ENCODE measurements around the gene ZP1.

ZP1 gene

GRCh38 chr11:60847896-60848295 lies 19.4 kb upstream of the ZP1 start:
- Histone ChIP-seq H3K9ac (ENCODE audit: low read depth, low read length) (no peak overlapping the region), H3K4me1 (ENCODE audit: control insufficient read depth, insufficient read depth, low read length) (peaks cover 10% of the 10 kb centered on the region)

GRCh38 chr11:60848714-60849151 lies 18.6 kb upstream of the ZP1 start:
- Histone ChIP-seq H3K4me1 (ENCODE audit: control insufficient read depth, insufficient read depth, low read length) (peaks cover 5% of the 10 kb centered on the region), H3K27me3 (ENCODE audit: control insufficient read depth, insufficient read depth, low read length) (peaks cover 15% of the 10 kb centered on the region), H3K9ac (ENCODE audit: low read depth, low read length) (no peak overlapping the region), H3K4me3 (ENCODE audit: low read depth, low read length) (no peak overlapping the region), H3K9me3 (ENCODE audit: control insufficient read depth, insufficient read depth, low read length) (no peaks in the 10 kb centered on the region), H3K36me3 (ENCODE audit: control insufficient read depth, insufficient read depth, low read length) (peaks cover 36% of the 10 kb centered on the region)

More at GRCh38 chr11:60847896-60848295, 19.4 kb upstream of the ZP1 start:
- Histone ChIP-seq H3K36me3 (ENCODE audit: control insufficient read depth, insufficient read depth, low read length) (peaks cover 36% of the 10 kb centered on the region), H3K27me3 (ENCODE audit: control insufficient read depth, insufficient read depth, low read length) (peaks cover 7% of the 10 kb centered on the region), H3K9me3 (ENCODE audit: control insufficient read depth, insufficient read depth, low read length) (no peaks in the 10 kb centered on the region), H3K4me3 (ENCODE audit: low read depth, low read length) (no peak overlapping the region)

DNA sequence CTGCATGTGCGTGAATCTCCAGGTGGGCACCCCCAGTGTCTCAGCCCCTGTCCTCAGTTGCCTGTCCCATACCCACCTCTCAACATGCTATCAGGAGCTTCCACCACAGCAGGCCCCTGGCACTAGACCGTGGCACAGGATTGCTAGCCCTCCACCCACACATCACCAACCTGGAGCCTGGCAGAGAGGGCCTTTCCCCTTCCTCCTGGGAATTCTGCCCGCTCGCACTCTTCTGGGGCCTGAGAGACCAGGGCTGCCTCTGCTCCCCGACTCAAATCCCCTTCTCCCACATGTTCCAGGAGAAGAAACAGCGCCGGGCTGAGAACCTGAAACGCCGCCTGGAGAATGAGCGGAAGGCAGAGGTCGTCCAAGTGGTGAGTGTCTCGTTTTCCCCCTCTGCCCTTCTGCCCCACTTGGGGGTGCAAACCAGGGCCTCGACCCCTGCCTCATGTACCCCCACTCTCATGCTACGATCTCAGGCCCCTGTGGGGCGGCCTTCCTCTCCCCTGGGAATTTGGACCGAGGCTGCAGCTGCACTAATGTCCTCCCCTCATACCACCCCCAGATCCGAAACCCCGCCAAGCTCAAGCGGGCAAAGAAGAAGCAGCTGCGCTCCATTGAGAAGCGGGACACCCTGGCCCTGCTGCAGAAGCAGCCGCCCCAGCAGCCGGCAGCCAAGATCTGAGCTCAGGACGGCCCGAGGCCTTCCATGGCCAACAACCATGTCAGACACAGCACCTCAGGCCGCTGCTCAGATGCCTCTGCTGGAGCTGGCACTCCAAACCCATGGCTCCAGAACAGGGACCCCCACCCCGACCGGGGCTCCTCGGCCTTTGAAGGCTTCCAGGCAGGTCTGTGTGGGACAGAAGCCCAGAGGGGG lies 17.5 kb upstream of the ZP1 start:
- peaks cover 27% of the 10 kb centered on the region for H3K27me3 ChIP-seq (ENCODE audit: control insufficient read depth, insufficient read depth, low read length)
- H3K9me3 ChIP-seq (ENCODE audit: control insufficient read depth, insufficient read depth, low read length), result no peaks in the 10 kb centered on the region
- no peak overlapping the region for H3K9ac ChIP-seq (ENCODE audit: low read depth, low read length)
- no peak overlapping the region for H3K4me3 ChIP-seq (ENCODE audit: low read depth, low read length)
- peaks cover 36% of the 10 kb centered on the region for H3K36me3 ChIP-seq (ENCODE audit: control insufficient read depth, insufficient read depth, low read length)
- H3K4me1 ChIP-seq (ENCODE audit: control insufficient read depth, insufficient read depth, low read length), result peaks cover 5% of the 10 kb centered on the region

- Histone ChIP-seq H3K4me1 (ENCODE audit: control insufficient read depth, insufficient read depth, low read length) (peaks cover 5% of the 10 kb centered on the region), H3K27me3 (ENCODE audit: control insufficient read depth, insufficient read depth, low read length) (peaks cover 31% of the 10 kb centered on the region), H3K9ac (ENCODE audit: low read depth, low read length) (no peak overlapping the region), H3K36me3 (ENCODE audit: control insufficient read depth, insufficient read depth, low read length) (peaks cover 34% of the 10 kb centered on the region), H3K4me3 (ENCODE audit: low read depth, low read length) (peak overlapping the region; percentile 18), H3K9me3 (ENCODE audit: control insufficient read depth, insufficient read depth, low read length) (no peaks in the 10 kb centered on the region)
These were observed 15.8 kb upstream of the ZP1 start for GRCh38 chr11:60851327-60852104.

DNA sequence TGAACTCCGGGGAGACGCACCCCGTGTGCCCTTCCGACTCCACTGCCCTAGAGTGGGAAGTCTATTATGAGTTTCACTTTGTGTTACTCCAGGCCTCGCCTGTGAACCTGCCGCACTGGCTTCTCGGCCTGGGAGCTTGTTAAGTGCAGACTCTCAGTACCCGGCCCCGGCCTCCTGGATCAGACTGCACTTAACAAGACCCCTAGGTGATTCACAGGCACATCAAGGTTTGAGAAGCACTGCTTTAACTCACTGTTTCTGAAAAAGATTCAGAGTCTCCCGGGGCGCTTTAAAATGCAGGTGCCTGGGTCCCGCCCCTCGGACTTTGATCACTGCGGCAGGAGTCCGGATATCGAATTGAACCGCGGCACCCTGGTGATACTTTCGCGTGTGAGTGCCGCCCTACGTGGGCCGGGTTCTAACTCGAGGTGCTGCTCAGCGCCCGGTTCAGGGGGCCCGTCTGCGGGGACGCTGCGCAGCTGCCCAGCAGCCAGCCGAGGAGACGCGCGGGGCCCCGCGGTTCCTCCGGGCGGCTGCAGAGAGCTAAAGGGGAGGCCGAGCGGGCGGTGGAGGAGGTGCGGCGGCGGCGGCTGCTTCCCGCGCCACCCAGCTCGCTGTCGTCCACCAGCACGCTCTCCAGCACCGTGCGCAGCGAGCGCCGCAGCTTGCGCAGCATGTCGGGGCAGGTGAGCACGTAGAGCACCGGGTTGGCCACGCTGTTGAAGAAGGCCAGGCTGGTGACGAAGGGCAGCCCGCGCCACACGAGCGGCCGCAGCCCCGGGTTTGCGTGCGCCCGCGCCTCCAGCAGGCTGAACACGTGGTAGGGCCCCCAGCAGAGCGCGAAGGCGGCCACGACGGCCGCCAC lies 15.0 kb upstream of the ZP1 start:
- Histone ChIP-seq H3K4me3 (ENCODE audit: low read depth, low read length) (peak overlapping the region; percentile 30), H3K9me3 (ENCODE audit: control insufficient read depth, insufficient read depth, low read length) (no peaks in the 10 kb centered on the region), H3K36me3 (ENCODE audit: control insufficient read depth, insufficient read depth, low read length) (peaks cover 32% of the 10 kb centered on the region), H3K9ac (ENCODE audit: low read depth, low read length) (no peak overlapping the region), H3K27me3 (ENCODE audit: control insufficient read depth, insufficient read depth, low read length) (peaks cover 31% of the 10 kb centered on the region), H3K4me1 (ENCODE audit: control insufficient read depth, insufficient read depth, low read length) (peaks cover 5% of the 10 kb centered on the region)

DNA sequence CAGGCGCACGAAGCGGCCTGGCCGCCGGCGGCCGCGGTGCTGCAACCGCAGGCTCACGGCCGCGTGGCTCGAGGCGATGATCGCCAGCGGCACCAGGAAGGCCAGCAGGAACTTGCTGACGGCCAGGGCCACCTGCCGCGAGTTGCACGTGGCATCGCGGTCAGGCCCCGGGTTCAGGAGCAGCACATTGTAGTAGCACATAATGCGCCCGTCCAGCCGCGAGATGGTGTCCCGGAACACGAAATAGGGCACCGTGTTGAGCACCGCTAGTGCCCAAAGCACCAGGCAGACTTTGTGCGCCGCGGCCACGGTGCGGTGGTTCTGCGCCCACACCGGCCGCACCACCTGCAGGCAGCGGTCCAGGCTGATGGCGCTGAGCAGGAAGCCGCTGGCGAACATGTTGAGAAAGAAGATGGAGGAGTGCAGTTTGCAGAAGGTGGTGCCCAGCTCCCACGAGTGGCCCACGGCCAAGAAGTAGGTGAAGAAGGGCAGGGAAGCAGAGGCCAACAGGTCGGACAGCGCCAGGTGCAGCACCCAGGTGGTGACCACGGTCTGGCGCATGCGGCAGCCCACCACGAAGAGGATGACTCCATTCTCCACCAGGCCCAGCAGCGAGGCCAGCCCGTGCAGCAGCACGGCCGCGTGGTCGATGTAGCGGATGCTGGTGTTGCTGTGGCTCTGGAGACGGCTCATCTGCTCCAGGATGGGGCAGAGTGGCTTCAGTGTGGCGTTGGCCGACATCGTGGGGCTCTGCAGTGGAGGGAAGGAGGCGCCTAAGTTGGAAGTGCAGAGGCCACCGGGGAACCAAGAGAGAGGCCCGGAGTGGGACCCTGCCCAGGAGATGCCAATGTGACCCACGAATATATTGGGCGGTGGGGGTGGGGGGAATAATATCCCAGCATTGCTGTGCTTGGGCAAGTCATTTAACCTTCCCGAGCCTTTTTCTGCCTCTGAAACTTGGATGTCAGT lies 14.1 kb upstream of the ZP1 start:
- Histone ChIP-seq H3K27me3 (ENCODE audit: control insufficient read depth, insufficient read depth, low read length) (peaks cover 31% of the 10 kb centered on the region), H3K36me3 (ENCODE audit: control insufficient read depth, insufficient read depth, low read length) (peaks cover 28% of the 10 kb centered on the region), H3K9ac (ENCODE audit: low read depth, low read length) (no peak overlapping the region), H3K9me3 (ENCODE audit: control insufficient read depth, insufficient read depth, low read length) (no peaks in the 10 kb centered on the region), H3K4me1 (ENCODE audit: control insufficient read depth, insufficient read depth, low read length) (peaks cover 5% of the 10 kb centered on the region), H3K4me3 (ENCODE audit: low read depth, low read length) (peak overlapping the region; percentile 30)

DNA sequence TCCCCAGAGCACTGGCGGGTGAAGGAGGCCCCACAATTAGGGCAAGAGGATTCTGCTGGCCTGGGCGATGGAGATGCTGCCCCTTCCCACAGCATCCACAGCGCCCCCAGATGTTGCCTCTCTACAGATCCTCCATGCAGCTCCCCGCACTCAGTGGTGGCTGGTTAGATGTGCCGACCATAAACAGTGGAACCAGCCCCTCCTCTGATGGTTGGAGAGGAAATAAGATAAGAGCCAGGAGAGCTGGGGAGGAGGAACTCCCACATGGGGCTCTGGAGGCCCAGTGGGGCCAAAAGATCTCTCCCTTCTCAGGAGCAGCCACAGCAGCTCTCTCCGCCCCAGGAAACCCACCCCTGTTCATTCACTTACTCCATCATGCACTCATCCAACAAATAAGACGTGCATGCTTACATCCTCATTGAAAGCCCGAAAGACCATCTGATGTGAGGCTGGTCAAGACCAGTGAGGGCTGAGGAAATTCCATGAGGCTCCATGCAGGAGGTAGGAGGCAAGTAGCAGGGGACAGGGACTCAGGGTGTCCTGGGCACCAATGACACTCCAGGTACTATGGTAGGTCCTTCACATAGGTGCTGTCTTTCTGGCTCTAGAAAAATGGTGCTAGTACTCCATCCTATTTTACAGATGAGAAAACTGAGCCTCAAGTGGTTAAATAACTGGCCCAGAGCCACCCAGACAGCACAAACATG lies 13.0 kb upstream of the ZP1 start:
- H3K27me3 ChIP-seq (ENCODE audit: control insufficient read depth, insufficient read depth, low read length), result peaks cover 31% of the 10 kb centered on the region
- peaks cover 18% of the 10 kb centered on the region for H3K36me3 ChIP-seq (ENCODE audit: control insufficient read depth, insufficient read depth, low read length)
- peaks cover 5% of the 10 kb centered on the region for H3K4me1 ChIP-seq (ENCODE audit: control insufficient read depth, insufficient read depth, low read length)
- H3K9me3 ChIP-seq (ENCODE audit: control insufficient read depth, insufficient read depth, low read length), result no peaks in the 10 kb centered on the region
- H3K9ac ChIP-seq (ENCODE audit: low read depth, low read length), result no peak overlapping the region
- no peak overlapping the region for H3K4me3 ChIP-seq (ENCODE audit: low read depth, low read length)

- H3K27me3 ChIP-seq (ENCODE audit: control insufficient read depth, insufficient read depth, low read length), result peaks cover 31% of the 10 kb centered on the region
- no peaks in the 10 kb centered on the region for H3K9me3 ChIP-seq (ENCODE audit: control insufficient read depth, insufficient read depth, low read length)
- peaks cover 5% of the 10 kb centered on the region for H3K4me1 ChIP-seq (ENCODE audit: control insufficient read depth, insufficient read depth, low read length)
- H3K9ac ChIP-seq (ENCODE audit: low read depth, low read length), result no peak overlapping the region
- no peak overlapping the region for H3K4me3 ChIP-seq (ENCODE audit: low read depth, low read length)
- H3K36me3 ChIP-seq (ENCODE audit: control insufficient read depth, insufficient read depth, low read length), result peaks cover 10% of the 10 kb centered on the region
These were observed 12.3 kb upstream of the ZP1 start for GRCh38 chr11:60854847-60855725.

- Histone ChIP-seq H3K4me1 (ENCODE audit: control insufficient read depth, insufficient read depth, low read length) (peaks cover 5% of the 10 kb centered on the region), H3K9me3 (ENCODE audit: control insufficient read depth, insufficient read depth, low read length) (no peaks in the 10 kb centered on the region), H3K4me3 (ENCODE audit: low read depth, low read length) (no peak within 1 kb of the TSS), H3K27me3 (ENCODE audit: control insufficient read depth, insufficient read depth, low read length) (peaks cover 31% of the 10 kb centered on the region), H3K9ac (ENCODE audit: low read depth, low read length) (no peak within 1 kb of the TSS), H3K36me3 (ENCODE audit: control insufficient read depth, insufficient read depth, low read length) (peaks cover 5% of the 10 kb centered on the region)
These were observed 11.4 kb upstream of the ZP1 start, which contains the start of gene PTGDR2 for GRCh38 chr11:60855726-60856633. Gene PTGDR2, minus strand, starts transcription at chr11:60855950. Its CDS starts 2,228 bp downstream, at chr11:60853722.

All from iPS-15b (cell line).